ENCODE measurements around the gene PLXNC1.

PLXNC1 gene

GRCh38 chr12:94133964-94134795 lies 14.2 kb upstream of the PLXNC1 start:
- DNase-seq (ENCODE audit: low read depth) = no peak

- DNase-seq (ENCODE audit: low read depth) = no peak
Measured at GRCh38 chr12:94135896-94136295, 12.5 kb upstream of the PLXNC1 start.

GRCh38 chr12:94139816-94140215 lies 8.6 kb upstream of the PLXNC1 start:
- DNase-seq (ENCODE audit: low read depth) = no peak

- DNase-seq (ENCODE audit: low read depth) = no peak
Measured at GRCh38 chr12:94140556-94140955, 7.8 kb upstream of the PLXNC1 start.

- DNase-seq (ENCODE audit: low read depth) = no peak
Measured at GRCh38 chr12:94141004-94141764, 7.2 kb upstream of the PLXNC1 start.

DNA sequence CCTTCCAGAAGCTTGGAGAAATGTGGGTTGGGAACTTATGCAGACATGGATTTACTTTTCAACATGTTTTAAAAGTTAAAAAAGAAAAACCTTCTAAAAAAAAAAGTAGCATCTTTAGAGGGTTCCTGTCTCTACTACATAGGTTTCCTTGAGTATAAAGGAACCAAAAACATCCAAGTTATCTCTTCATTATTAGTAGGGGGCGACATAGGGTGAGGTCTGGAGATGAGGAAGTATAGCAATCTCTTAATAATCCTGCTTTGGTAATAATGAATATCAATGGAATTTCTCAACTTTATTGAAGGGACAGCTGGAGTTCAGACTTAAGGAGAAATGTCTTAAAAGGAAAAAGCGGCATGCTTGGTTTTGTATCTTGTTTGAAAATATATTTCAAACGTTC lies 6.5 kb upstream of the PLXNC1 start:
- DNase-seq (ENCODE audit: low read depth) = no peak

GRCh38 chr12:94143438-94143837 lies 4.9 kb upstream of the PLXNC1 start:
- peak; percentile 79 for DNase-seq (ENCODE audit: low read depth)

DNA sequence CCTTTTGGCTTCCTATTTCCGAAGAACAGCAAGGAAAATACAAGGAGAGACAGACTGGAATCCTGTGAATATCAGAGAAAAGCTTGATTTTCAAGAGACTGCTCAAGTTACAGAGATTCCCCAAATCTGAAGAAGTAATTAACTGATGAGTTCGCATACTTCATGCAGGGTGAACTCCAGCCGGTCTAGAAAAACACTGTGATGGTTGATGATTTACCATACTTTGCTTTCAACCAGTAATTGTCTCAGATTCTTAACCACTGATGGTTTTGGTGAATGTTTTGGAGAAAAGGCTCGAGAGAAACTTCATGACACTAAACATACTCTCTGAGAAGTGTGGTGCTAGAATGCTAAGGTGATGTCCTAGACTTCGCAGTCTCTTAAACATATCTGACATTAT lies 4.4 kb upstream of the PLXNC1 start:
- no peak for DNase-seq (ENCODE audit: low read depth)

DNA sequence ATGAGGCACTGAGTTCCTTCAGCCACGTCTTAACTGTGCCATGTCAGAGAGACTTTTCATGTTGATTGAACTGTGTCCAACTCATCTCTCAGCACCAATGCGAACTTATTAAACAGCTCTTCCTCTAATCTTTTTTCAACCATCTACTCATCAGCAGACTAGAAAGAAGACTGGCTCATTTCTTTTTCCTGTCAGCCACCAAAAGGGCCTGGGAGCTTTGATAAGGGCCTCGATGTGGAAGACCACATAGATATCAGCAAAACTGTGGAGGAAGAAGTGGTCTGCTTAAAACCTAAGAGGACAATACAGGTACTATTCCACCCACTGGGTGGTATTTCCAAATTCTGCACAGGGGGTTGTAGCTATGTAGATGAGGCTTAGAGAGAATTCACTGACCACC lies 3.6 kb upstream of the PLXNC1 start:
- DNase-seq (ENCODE audit: low read depth) = no peak

- no peak for DNase-seq (ENCODE audit: low read depth)
Measured at GRCh38 chr12:94145191-94145983, 3.0 kb upstream of the PLXNC1 start.

- no peak for DNase-seq (ENCODE audit: low read depth)
Measured at GRCh38 chr12:94146166-94146936, 2.0 kb upstream of the PLXNC1 start.

DNA sequence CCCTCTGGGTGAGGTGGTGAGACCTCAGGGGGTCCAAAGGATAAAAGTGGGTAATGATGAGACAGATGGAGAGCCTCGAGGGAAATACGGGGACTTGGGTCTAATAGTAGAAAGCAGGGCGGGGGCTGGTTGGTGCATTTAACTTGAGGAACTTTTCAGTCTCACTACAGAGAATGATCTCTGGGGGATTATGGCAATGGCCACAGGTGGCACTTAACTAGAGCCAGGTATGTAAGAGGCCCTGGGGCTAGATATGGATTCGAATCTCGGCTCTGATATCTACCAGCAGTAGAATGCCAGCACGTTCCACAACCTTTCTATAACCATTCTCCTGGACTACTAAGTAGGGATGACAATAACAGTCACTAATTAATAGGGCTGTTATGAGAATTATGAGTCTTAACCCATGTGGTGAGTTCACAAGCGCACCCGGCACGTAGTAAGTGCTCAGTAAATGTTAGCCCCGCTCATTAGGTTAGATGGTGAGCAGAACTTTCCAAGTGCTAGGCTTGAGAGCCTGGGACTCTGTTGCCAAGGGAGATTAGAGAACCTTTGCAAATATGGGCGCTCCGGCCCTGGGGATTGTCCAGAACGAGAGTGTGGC lies 888 bp upstream of the PLXNC1 start:
- DNase-seq (ENCODE audit: low read depth) = no peak

- no peak for DNase-seq (ENCODE audit: low read depth)
Measured at GRCh38 chr12:94148739-94149118, 352 bp downstream of the PLXNC1 start.

DNA sequence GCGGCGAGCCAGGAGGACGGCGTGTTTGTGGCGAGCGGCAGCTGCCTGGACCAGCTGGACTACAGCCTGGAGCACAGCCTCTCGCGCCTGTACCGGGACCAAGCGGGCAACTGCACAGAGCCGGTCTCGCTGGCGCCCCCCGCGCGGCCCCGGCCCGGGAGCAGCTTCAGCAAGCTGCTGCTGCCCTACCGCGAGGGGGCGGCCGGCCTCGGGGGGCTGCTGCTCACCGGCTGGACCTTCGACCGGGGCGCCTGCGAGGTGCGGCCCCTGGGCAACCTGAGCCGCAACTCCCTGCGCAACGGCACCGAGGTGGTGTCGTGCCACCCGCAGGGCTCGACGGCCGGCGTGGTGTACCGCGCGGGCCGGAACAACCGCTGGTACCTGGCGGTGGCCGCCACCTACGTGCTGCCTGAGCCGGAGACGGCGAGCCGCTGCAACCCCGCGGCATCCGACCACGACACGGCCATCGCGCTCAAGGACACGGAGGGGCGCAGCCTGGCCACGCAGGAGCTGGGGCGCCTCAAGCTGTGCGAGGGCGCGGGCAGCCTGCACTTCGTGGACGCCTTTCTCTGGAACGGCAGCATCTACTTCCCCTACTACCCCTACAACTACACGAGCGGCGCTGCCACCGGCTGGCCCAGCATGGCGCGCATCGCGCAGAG lies 873 bp downstream of the PLXNC1 start:
- DNase-seq (ENCODE audit: low read depth) = no peak

DNA sequence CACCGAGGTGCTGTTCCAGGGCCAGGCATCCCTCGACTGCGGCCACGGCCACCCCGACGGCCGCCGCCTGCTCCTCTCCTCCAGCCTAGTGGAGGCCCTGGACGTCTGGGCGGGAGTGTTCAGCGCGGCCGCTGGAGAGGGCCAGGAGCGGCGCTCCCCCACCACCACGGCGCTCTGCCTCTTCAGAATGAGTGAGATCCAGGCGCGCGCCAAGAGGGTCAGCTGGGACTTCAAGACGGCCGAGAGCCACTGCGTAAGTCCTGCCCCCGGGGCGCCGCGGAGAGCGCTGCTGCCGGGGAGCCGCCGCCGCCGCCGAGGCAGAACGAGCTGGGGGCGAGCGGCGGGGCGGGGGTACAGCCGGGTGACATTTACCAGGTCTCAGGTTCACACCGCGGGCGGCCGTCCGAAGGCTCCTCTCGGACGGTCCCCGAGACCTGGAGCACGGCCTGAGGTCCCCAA lies 1.4 kb downstream of the PLXNC1 start:
- no peak for DNase-seq (ENCODE audit: low read depth)

GRCh38 chr12:94150240-94151121 lies 2.1 kb downstream of the PLXNC1 start:
- DNase-seq (ENCODE audit: low read depth) = no peak

- DNase-seq (ENCODE audit: low read depth) = no peak
Measured at GRCh38 chr12:94151582-94151981, 3.2 kb downstream of the PLXNC1 start.

GRCh38 chr12:94152292-94153078 lies 4.1 kb downstream of the PLXNC1 start:
- DNase-seq (ENCODE audit: low read depth) = no peak

DNA sequence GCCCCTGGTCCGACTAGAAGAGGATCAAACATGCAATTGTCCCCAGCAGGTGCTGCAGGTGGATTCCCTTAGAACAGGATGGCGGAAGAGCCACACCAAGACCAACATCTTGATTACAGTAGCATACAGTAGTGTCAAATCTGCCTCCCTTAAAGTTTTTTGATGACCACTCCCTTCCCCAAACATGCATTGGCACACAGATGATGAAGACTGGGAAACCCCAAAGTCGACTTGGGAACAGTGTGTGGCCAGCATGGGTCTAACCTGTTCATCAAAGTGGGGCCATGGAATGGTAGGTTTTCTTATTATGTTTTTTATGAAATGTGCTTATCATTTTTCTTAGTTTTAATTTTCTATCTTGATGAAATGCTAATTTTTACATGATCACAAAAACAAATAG lies 8.8 kb downstream of the PLXNC1 start:
- DNase-seq (ENCODE audit: low read depth) = no peak
